Ramos (cell line): Measurements from ENCODE around the gene C1orf122.

Source experiments
- in situ Hi-C: fragments of 300-500 bp; cut with MboI; formaldehyde crosslinking; loops from one replicate; pipeline ENCODE4 v1.14.3; 2022; ENCODE audit warnings: low sequenced_read_pairs; ENCODE audit not compliant: unreplicated experiment

Gene C1orf122

DNA sequence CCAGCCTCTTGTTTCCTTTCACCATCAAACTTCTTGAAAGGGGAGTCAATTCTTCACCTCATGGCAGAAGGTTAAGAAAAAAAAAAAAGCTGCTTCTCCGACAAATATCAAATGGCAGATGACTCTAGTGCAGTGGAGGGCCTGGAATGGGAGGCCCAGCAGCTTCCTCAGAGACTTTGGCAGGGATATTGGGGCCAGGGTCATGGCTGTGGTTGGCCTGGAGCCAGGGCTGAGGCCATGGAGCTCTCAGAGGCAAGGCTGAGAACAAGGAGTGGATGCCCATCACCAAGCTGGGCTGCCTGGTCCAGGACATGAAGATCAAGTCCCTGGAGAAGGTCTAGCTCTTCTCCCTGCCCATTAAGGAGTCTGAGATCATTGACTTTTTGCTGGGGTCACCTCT, 33.1 kb downstream of the C1orf122 start:
- in situ Hi-C loops: no loop called here

DNA sequence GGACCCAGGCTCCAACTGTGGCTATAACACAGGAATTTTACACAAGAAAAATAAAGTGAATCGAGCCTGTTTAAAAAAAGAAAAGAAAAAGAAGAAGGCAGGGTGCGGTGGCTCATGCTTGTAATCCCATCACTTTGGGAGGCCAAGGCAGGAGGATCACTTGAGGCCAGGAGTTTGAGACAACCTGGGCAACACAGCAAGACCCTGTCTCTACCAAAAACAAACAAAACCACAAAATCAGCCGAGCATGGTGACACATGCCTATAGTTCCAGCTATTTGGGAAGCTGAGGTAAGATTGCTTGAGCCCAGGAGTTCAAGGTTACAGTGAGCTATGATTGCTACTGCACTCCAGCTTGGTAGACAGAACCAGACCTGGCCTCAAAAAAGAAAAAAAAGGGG, 34.1 kb downstream of the C1orf122 start:
- in situ Hi-C loops: no loop called here

DNA sequence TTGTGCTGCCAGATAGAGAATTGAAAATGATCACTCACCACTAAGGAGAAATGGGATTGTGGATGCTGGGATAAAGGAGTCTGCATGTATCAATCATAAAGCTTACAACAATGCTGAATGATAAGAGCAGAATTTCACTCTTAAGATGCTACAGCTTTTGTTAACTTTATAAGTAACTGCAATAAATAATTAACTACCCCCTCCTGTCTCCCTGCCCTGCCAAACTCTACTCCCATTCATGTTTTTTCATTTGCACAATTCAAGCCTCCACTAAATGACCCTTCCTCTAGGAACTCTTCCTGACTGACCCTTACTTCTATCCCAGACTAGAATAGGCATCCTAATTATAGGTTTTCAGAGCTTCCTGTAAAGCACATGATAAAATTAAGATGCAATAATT, 36.9 kb downstream of the C1orf122 start:
- in situ Hi-C loops: no loop called here

DNA sequence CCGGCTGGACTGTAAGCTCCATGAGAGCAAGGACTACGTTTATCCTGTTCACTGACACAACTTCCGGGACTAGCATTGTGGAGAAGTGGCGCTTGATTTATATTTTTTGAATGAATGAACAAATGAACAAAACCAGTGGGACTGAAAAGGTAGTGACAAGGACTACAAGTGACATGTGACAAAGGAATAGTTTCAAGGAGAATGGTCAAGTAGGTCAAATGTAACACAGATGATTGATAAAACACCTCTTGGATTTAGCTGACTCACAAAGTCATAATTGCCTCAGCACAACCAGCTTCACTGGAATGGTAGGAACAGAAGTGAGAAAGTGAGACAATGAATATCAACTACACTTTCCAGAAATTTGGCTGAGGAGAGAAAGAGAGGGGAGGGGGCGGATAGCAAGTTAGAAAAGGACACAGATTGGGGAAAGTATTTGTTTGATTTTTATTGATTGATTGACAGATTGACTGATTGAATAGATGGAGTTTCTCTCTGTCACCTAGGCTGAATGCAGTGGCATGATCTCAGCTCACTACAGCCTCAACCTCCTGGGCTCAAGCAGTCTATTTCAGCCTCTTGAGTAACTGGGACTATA, 37.6 kb downstream of the C1orf122 start:
- in situ Hi-C loops: no loop called here

DNA sequence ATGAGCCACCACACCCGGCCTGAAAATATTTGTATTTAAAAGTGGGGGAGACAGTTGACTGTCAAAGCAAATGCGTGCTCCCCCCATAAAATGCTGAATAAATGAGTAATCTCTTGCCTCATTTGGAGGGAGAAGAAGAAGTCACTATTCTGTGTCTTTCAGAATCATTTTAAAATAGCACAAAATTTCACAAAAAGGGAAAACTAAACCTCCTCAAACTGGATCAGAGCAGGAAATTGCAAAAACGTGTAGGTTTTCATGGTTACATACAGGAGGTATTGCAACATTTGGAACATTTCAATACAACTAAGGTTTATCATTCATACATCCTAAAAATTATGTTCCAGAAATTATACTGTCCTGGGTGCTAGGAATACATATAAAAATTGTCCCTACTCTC, 38.2 kb downstream of the C1orf122 start:
- in situ Hi-C loops: no loop called here

DNA sequence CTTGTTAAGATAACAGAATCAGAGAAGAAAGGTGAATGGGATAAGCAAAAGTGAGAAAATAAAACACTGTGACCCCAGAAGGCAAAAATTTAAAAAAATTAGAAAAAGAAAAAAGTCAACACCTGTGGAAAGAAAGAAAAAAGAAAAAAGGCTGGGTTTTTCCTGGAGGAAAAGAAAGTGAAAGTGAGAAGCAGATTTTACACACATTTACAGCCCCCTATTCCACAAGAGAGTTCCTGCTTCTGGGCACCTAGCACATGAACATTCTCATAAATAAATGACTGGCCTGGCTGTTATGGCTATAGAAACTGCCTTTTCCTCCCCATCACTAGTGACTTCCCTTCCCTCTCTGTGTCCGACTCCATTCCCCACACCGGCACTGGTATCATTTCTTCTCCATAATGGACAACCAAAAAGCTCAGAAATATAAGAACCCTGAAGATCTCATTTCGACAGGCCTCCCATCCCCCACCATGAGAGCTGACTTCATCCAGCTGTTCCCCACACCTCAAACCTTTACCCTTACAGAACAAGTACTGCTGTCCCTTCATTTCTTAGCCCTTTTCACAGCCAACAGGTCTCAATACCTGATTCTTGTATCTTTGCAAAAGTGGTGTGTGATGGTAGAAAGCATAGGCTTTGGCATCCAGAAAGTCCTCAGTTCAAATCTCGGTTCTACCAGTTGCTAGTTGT, 39.2 kb downstream of the C1orf122 start:
- in situ Hi-C loops: no loop called here

DNA sequence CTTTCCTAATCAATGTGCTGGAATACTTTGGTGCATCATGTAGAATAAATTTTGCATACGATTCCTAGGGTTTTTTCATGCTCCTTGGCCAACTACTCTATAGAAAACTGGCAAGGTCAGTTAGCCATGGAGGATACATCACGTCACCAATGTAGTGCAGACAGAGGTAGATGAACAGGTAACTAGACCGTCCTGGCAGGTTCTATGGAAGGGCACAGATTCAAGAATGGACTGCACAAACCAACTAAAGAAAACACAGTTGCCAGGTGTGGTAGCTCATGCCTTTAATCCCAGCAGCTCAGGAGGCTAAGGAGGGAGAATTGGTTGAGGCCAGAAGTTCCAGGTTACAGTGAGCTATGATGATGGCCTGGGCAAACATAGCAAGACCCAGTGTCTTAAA, 41.9 kb downstream of the C1orf122 start:
- in situ Hi-C loops: no loop called here

DNA sequence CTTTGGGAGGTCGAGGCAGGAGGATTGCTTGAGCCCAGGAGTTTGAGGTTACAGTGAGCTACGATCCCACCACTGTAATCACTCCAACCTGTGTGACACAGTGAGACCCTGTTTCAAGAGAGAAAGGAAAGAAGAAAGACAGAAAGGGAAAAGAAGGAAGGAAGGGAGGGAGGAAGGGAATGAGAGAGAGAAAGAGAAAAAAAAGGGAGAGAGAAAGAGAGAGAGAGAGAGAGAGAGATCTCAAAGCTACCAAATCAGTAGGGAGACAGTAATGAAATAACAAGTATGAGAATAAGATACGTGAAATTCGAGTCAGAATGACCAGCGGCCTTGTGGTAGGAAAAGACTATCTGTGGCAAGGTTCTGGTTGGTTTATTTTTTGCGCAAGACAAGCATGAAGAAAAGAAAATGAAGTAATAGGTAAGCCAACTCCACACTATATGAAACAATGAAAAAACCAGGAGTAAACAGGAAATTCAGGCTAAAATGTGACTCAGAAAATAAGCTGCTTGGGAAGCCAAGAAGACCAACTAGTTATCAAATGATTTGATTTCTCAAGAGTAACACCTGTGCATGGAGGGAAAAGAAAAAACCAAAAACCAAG, 42.9 kb downstream of the C1orf122 start:
- in situ Hi-C loops: no loop called here

DNA sequence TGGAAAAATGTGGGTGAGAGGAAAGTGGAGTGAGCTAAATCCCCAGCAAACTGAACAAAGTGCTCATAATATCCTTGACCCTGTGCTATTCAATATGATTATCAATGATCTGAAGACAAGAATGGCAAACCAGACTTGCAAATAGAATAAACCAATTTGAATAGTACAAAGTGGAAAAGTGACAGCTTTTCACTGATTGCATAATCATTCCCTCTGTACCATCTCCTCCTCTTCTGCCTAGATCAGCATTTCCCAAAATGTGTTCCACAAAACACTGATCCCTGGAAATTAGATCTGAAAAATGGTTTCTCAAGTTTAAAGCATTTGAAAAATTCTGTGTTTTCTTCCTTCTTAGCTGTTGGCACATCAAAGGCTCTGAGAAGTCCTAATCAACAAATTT, 43.7 kb downstream of the C1orf122 start:
- in situ Hi-C loops: no loop called here

DNA sequence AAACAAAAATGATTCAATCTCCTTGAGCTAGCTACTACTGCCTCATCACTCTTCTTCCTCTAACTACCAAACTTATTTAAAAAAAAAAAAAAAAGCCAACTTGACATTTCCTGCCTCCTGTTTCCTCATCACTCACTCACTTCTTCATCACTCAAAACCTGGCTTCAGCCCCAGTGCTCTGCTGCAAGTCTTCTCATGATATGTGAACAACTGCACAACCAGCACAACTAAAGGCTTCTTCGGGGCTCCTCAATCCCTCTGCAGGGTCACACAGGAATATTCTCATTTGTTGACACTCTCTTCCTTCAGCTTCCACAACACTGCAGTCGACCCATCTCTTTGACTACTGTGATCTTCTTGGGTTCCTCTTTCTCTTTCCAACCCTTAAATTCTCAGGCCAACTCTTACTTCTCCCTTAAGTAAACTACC, 44.2 kb downstream of the C1orf122 start:
- in situ Hi-C loops: no loop called here

DNA sequence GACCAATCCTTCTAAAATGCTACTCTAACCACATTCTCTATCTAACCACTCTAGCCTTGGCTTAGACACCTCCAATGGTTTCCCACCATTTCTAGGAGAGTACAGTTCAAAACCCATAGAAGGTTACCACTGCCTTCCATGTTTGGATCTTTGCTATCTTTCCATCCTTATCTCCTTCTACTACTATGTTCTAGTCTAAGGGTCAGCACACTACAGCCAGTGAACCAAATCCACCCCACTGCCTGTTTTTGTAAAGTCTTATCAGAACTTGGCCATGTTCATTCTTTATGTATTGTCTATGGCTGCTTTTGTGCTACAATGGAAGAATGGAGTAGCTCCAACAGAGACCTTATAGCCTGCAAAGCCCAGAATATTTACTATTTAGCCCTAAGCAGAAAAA, 45.6 kb downstream of the C1orf122 start:
- in situ Hi-C loops: no loop called here

DNA sequence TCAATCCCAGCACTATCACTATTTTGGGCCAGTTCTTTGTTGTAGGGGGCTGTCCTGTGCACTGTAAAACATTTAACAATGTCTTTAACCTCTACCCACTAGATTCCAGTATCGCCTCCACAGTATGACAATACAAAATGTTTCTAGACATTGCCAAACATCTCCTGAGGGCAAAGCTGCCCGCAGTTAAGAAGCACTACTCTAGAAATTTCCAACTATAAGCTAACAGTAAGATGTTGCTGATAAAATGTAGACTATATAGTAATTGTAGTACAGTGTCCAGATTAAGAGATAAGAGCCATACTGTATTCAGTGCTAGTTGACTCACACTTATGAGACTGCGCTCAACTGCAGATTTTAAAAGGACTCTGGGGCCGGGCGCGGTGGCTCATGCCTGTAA, 46.8 kb downstream of the C1orf122 start:
- in situ Hi-C loops: no loop called here
